Activated T-helper 1 cell treated with anti-CD3 and anti-CD28 coated beads, Interleukin-2, amount 50 U/mL, for 16 hours (primary cell): ENCODE measurements around the gene HOXD12.

Experiments used
- DNase-seq, 2 donors: peaks; one replicate each; pipeline ENCODE4 v3.0.0-alpha.2; 2020; ENCODE audit warnings: low read depth in 1 of 2, low spot score in 1 of 2

HOXD12 gene

DNA sequence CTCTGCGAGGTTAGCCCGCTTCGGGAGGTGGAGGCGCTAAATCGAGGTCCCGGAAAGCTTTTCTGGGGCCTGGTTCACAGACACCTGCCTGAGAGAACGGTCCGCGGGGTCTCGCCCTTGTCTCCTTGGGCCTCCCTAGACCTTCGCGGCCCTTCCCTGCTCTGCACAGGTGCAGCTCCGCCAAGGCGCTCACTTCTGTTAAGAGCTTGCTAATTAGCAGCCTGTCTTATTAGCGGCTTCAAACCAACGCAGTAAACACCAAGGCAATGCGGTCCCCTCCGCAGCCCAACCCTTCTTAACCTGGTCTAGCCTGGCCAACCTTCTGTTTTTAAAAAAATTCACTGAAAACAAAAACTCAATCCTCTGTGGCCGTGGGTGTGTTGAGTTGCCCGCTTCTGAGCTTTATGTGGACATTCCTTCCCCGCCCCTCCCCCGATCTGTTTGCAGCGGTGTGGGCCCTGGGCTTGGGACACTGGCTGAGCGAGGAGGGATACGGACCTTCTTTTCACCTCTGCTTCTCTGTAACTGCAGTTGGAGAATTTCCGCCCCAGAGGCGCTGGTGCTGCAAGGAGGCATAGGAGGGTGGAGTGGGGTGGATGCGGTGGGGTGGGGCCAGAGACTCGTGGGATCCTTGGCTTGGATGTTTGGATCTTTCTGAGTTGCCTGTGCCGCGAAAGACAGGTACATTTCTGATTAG, 48.4 kb downstream of the HOXD12 start:
- no peak for DNase-seq

DNA sequence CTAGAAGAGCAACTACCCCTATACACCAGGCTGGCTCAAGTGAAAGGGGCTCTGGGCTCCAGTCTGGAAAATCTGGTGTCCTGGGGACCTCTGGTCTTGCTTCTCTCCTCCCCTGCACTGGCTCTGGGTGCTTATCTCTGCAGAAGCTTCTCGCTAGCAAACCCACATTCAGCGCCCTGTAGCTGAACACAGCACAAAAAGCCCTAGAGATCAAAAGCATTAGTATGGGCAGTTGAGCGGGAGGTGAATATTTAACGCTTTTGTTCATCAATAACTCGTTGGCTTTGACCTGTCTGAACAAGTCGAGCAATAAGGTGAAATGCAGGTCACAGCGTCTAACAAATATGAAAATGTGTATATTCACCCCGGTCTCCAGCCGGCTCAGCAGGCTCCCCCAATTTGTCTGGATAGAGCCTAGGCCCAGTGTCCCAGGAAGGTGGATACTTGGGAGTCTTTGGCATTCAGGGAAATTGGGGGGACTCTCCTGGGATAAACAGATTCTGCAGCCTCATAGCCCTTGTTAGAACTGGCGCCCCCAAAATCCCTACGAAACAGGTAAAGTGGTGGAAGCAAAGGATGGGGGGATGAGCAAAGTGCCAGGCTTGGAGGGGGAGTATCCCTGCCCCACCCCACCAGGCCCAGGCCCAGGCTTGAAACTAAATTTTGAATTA, 49.3 kb downstream of the HOXD12 start:
- DNase-seq, result no peak

DNA sequence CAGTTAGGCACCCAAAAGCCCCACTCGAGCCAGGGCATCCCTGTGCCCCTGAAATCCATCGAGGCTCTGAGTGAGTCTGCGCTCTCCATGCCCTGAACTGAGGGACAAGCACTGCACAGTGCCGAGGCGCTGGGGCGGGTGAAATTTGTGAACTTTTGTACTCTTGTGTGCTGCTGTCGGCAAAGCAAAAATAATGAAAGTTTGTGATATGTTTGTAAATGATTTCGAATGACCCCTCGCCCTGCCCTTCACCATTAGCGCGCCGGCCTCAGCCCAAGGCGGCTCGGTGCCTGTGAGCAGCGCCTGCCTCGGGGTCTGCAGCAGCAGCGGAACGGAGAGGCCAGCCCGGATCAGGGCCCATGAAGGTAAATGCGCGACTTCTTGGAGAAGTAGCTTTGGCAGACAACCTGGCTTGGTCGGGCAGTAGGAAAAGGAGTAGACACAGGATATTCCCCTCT, 49.9 kb downstream of the HOXD12 start:
- DNase-seq, result no peak

DNA sequence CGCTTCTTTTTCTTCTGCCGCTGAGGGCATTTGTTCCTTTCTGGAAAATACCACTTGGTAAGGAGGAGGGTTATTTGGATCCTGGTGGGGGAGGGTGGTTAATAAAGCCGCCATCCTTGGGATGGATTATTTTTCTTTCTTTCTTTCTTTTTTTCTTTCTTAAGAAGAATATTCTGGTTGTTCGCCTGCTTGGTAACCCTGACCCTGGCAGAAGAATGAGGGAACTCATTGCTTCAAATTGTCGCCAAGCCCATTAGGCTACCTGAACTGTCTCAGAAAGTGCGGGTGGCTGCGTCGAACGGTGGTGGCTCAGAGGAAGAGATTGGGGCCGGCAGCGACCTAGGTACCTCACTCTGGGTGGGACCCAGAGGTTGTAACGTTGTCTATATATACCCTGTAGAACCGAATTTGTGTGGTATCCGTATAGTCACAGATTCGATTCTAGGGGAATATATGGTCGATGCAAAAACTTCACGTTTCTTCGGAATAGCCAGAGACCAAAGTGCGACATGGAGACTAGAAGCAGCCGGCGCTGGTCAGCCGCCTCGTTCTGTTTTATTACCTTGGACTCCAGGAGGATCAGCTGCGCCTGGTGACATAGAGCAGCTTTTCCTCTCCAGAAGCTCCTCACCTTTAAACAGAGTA, 50.5 kb downstream of the HOXD12 start:
- DNase-seq, result no peak

DNA sequence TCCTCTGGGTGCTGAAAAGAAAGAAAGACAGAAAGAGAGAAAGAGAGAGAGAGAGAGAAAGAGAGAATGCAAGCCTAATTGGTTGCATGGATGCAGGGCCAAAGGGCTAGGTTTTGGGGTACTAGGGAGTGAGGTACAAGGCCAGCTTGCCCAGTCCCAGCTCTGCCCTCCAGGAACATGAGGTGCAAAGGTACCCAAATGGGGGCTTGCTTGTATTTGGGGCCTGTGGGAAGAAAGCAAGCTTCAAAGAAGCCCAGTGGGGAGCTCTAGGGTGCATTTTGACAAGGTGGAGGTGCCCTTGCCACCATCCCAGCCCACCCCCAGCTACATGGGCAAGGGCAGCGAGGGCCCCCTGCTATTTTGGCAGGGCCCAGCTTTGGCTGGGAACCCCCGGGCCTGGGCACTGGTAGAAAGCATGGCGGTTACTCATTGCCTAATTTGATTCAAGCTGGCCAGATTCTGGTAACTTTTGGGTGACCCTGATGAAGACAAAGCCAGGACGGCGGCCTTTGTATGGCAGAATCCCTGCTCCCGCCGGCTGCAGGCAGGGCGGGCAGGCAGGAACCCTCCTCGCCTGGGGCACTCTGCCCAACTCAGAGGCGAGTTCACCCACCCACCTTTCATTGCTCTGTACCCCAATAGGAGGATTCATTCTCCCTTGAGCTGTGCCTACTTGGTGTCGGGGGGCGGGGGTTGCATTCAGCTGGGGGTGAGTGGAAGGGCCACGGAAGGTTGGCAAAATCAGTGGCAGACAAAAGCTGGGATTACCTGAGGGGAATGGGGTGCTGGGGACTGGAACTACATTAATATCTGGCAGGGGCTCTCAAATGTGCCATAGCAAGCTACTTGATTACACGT, 51.2 kb downstream of the HOXD12 start:
- no peak for DNase-seq

DNA sequence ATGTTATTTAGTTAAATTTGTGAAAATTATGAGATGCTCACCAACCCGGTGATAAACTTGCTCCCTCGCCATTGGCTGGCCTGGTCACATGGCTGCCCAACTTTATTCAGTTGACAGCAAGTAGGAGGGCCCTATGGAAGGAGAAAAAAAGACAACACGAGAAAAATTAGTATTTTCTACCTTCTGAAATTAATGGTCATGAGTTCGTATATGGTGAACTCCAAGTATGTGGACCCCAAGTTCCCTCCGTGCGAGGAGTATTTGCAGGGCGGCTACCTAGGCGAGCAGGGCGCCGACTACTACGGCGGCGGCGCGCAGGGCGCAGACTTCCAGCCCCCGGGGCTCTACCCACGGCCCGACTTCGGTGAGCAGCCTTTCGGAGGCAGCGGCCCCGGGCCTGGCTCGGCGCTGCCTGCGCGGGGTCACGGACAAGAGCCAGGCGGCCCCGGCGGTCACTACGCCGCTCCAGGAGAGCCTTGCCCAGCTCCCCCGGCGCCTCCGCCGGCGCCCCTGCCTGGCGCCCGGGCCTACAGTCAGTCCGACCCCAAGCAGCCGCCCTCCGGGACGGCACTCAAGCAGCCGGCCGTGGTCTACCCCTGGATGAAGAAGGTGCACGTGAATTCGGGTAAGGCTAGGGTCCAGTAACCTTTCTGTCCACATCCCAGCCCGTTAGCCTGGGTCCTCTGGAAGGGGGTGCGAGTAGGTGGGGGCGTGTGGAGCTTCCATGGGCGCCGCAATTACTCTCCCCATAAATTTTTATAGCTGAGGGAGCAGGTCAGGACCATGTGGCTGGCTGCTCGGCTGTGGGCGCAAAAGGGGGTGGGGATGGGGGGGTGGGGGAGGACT, 52.1 kb downstream of the HOXD12 start, which contains the start of gene HOXD4:
TSS of gene HOXD4 (plus strand) at position 109 of the 846 bp plus-strand sequence. CDS start at position 193, 84 bp downstream.
- no peak for DNase-seq
